Measurements from ENCODE around the gene ISOC2. TPM values are rescaled to one million over a fixed set of nuclear protein-coding genes. Genes with fewer than 3 reads are reported as not detected.
"Not testable (repeated sequence)": the region's sequence is repeated elsewhere in the genome, so short reads cannot be mapped to it uniquely, and the experiment has no call there.

The ISOC2 gene
- total RNA-seq, 6 experiments from 2014 or later = 69.4 to 222 (median 100) TPM

DNA sequence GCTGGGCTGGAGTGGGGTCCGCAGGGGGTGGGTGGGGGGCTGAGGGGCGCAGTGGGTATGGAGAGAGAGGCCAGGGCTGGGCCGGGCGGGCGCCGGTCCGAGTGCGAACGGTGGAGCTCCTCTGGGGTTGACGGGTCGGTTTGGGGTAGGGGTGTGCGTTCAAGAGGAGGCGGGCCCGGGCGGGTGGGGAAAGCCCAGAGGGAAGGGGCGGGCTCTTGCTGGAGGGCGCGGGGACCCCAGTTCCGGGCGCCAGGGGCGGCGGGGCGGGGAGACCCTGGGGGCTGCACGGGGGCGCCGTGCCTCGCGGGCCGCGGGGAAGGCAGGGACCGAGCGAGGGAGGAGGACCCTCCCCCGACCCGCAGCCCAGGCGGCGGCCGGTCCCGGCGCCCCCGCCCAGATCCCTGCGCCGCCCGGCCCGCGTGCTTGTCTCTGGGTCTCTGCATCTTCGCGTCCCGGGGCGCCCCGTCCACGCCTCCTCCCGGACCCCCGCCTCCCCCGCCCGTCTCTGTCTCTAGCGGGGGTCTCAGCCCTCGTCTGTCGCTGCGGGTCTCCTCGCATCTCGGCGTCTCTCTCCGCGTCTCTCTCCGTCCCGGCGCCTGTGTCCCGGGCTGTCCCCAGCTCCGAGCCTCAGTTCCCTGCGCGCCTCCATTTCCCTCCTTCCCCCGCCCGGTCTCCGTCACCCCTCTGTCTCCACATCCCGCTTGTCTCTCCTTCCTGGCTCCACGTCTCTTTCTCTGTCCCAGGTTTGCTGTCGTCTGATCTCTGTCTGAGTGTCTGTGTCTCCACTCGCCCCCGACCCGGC is 10.1 kb downstream of the ISOC2 start:
- ATAC-seq (no peak), DNase-seq (peak in 1 of 3 donors; percentile 44)
- Histone ChIP-seq H3K4me3 (no peak overlapping the region), H3K4me1 (no peaks in the 10 kb centered on the region), H3K9me3 (no peaks in the 10 kb centered on the region), H3K27ac (no peak overlapping the region), H3K27me3 (no peaks in the 10 kb centered on the region), H3K36me3 (peaks cover 0 to 10% (median 0%) of the 10 kb centered on the region in 4 donors)
- no peak for TF ChIP-seq POLR2A (IDR thresholded peaks at IDR 0.05)
- TF ChIP-seq, protein P1, sequence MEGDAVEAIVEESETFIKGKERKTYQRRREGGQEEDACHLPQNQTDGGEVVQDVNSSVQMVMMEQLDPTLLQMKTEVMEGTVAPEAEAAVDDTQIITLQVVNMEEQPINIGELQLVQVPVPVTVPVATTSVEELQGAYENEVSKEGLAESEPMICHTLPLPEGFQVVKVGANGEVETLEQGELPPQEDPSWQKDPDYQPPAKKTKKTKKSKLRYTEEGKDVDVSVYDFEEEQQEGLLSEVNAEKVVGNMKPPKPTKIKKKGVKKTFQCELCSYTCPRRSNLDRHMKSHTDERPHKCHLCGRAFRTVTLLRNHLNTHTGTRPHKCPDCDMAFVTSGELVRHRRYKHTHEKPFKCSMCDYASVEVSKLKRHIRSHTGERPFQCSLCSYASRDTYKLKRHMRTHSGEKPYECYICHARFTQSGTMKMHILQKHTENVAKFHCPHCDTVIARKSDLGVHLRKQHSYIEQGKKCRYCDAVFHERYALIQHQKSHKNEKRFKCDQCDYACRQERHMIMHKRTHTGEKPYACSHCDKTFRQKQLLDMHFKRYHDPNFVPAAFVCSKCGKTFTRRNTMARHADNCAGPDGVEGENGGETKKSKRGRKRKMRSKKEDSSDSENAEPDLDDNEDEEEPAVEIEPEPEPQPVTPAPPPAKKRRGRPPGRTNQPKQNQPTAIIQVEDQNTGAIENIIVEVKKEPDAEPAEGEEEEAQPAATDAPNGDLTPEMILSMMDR (IDR thresholded peaks at IDR 0.05) = no peak
- intact Hi-C loops (cut with DNase I) = no loop called here
- under 1% methylated on average over 24 of the region's 80 CpGs for WGBS (ENCODE audit: insufficient coverage, low coverage, low lambda C conversion rate, missing lambda C conversion rate)

DNA sequence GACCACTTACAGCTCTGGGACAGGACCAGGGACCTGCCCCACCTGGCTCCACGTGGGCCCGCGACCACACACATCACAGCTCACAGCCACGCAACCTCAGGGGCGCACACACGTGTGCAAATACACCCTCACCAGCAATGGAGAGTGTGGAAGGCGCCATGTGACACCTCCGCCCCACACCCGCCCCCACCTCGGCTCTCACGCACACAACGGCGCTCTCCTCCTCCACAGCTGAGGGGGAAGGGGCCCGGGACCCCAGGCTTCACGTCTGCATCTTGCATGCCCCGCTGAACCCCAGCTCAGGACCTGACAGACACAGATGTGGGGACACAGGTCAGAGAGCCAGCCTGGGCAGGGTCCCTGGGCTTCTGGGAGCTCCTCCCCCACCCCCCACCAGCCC is 12.0 kb downstream of the ISOC2 start:
- no peaks in the 10 kb centered on the region for H3K27me3 ChIP-seq
- H3K27ac ChIP-seq = no peak overlapping the region
- intact Hi-C loops (cut with DNase I) = no loop called here
- DNase-seq = peak in 1 of 3 donors; percentile 31
- TF ChIP-seq, protein P1 (IDR thresholded peaks at IDR 0.05) = no peak
- no peak for TF ChIP-seq POLR2A (IDR thresholded peaks at IDR 0.05)
- ATAC-seq = no peak
- no peaks in the 10 kb centered on the region for H3K4me1 ChIP-seq
- no peaks in the 10 kb centered on the region for H3K36me3 ChIP-seq
- no peak overlapping the region for H3K4me3 ChIP-seq
- WGBS (ENCODE audit: insufficient coverage, low coverage, low lambda C conversion rate, missing lambda C conversion rate) = 16% methylated on average over 11 of the region's 16 CpGs
- H3K9me3 ChIP-seq = no peaks in the 10 kb centered on the region

DNA sequence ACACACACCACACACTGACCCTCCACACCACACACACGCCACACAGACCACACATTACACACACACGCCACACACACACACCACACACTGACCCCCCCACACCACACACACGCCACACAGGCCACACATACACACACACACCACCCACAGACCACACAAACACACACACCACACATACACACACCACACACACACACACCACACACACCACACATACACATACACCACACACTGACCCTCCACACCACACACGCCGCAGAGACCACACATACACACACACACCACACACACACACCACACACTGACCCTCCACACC is 13.3 kb downstream of the ISOC2 start:
- H3K36me3 ChIP-seq; DNase-seq; H3K4me1 ChIP-seq; ATAC-seq; intact Hi-C loops (cut with DNase I); H3K9me3 ChIP-seq; H3K4me3 ChIP-seq; H3K27me3 ChIP-seq; H3K27ac ChIP-seq: not testable (repeated sequence)
- WGBS (ENCODE audit: insufficient coverage, low coverage, low lambda C conversion rate, missing lambda C conversion rate) = 89% methylated on average over 5 of the region's 5 CpGs

DNA sequence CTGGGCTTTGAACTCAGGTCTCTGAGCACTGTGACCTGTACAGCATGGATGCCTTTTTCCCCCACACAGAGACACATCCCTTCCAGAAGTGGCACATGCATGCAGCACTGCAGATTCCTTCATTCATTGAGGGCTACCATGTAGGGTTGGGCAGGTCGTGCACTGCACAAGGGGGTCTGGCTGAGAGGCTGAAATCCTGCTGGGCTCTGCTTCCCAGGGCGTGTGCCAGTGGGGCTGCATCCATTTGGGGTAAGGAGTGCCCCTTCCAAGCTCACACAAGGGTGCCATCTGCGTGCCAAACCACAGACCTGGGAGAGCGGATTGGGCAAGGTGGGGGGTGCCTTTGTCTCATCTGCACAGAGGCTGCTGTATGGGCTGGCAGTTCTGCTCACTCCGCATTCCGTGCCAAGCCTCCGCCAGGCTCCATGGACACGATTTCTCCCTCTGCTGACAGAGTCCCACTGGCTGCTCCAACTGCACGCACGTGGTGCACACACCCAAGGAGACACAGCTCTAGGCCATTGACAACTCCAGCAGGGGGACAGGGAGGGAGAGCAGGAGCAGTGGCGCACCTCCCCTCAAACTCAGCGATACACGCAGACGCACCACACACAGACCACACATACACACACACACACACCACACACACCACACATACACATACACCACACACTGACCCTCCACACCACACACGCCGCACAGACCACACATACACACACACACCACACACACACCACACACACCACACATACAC is 13.8 kb downstream of the ISOC2 start:
- no peak overlapping the region for H3K4me3 ChIP-seq
- ATAC-seq = peak; percentile 29 to 59 (median 42)
- H3K27ac ChIP-seq = no peak overlapping the region
- no peak for TF ChIP-seq POLR2A (IDR thresholded peaks at IDR 0.05)
- TF ChIP-seq, protein P1 (IDR thresholded peaks at IDR 0.05) = no peak
- no peak for DNase-seq
- no peaks in the 10 kb centered on the region for H3K27me3 ChIP-seq
- WGBS (ENCODE audit: insufficient coverage, low coverage, low lambda C conversion rate, missing lambda C conversion rate) = 43% methylated on average over 2 of the region's 16 CpGs
- intact Hi-C loops (cut with DNase I) = no loop called here
- H3K36me3 ChIP-seq = no peaks in the 10 kb centered on the region
- no peaks in the 10 kb centered on the region for H3K4me1 ChIP-seq
- no peaks in the 10 kb centered on the region for H3K9me3 ChIP-seq

DNA sequence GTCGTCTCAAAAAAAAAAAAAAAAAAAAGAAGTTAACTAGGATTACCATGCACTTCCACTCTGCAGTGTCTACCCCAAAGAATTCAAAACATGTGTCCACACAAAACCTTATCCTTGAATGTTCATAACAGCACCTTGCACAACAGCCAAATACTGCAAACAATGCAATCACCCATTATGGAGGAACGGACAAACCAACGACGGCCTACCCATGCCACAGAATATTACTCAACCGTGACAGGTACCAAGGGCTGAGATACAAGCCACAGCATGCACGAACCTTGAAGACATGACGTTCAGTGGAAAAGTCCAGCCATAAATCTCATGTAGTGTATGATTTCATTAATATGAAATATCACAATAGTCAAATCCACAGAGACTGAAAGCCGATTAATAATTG is 15.4 kb downstream of the ISOC2 start:
- ATAC-seq = no peak
- no peaks in the 10 kb centered on the region for H3K9me3 ChIP-seq
- TF ChIP-seq, protein P1 (IDR thresholded peaks at IDR 0.05) = no peak
- TF ChIP-seq POLR2A (IDR thresholded peaks at IDR 0.05) = no peak
- no peaks in the 10 kb centered on the region for H3K36me3 ChIP-seq
- no peaks in the 10 kb centered on the region for H3K4me1 ChIP-seq
- whole genome bisulfite sequencing (ENCODE audit: insufficient coverage, low coverage, low lambda C conversion rate, missing lambda C conversion rate) = 48% methylated on average over 8 of the region's 8 CpGs
- no peaks in the 10 kb centered on the region for H3K27me3 ChIP-seq
- no peak for DNase-seq
- H3K27ac ChIP-seq = no peak overlapping the region
- intact Hi-C loops (cut with DNase I) = no loop called here
- H3K4me3 ChIP-seq = no peak overlapping the region

Measured in right lobe of liver (tissue), 6 donors.